SK-N-SH (cell line): Measurements from ENCODE around the gene SLC4A2. TPM values are rescaled to one million over a fixed set of nuclear protein-coding genes. Genes with fewer than 3 reads are reported as not detected.

Experiments
- CTCF ChIA-PET: fragments of 300-600, 350-600 bp; formaldehyde crosslinking; extraction: SDS; loops from one replicate; lab custom pipeline; 2021; lab: Yijun Ruan, JAX
- POLR2A ChIA-PET: fragments of 350-600 bp; sonication (Branson Sonifier 250); formaldehyde crosslinking; extraction: SDS; loops from one replicate; lab custom pipeline; 2020; ENCODE audit warnings: antibody characterized with exemption, inconsistent platforms; lab: Yijun Ruan, JAX
- DNase-seq: peaks from one replicate; pipeline ENCODE4 v3.0.0; 2012
- H2AFZ ChIP-seq: fragments of 200-600 bp; sonication (generic); 2 replicates; pipeline ENCODE4 v1.8.1; 2016; ENCODE audit warnings: antibody characterized with exemption, mild to moderate bottlenecking, low read depth
- H3F3A ChIP-seq: fragments of 200-600 bp; sonication (generic); replicated peaks from 2 replicates; pipeline ENCODE3; 2016; ENCODE audit warnings: antibody characterized with exemption, mild to moderate bottlenecking; ENCODE audit not compliant: insufficient read depth
- H3K27ac ChIP-seq, 2 experiments: fragments of 200-500 bp in 1 of 2; fragments of 200-600 bp in 1 of 2; sonication (Bioruptor generic) in 1 of 2; sonication (generic), shearing (Covaris generic) in 1 of 2; 2 replicates each; pipeline versions ENCODE4 v1.5.1 to v1.6.1; 2014 to 2016; ENCODE audit warnings: low read depth in 2 of 2, inconsistent platforms in 1 of 2, low read length in 1 of 2, mild to moderate bottlenecking in 1 of 2, mixed read lengths in 1 of 2
- H3K27me3 ChIP-seq: fragments of 200-600 bp; sonication (generic), shearing (Covaris generic); 2 replicates; pipeline ENCODE4 v1.6.1; 2016; ENCODE audit warnings: mixed run types; ENCODE audit not compliant: insufficient read depth
- H3K36me3 ChIP-seq, 2 experiments: fragments of 200-500 bp in 1 of 2; fragments of 200-600 bp in 1 of 2; sonication (Bioruptor generic) in 1 of 2; sonication (generic) in 1 of 2; replicated peaks in 1 of 2; 2 replicates each; pipeline versions ENCODE3 to v1.5.1; 2014 to 2016; ENCODE audit warnings: low read length in 1 of 2, mild to moderate bottlenecking in 1 of 2; ENCODE audit not compliant: insufficient read depth in 2 of 2, control insufficient read depth in 1 of 2
- H3K4me1 ChIP-seq, 2 experiments: fragments of 200-500 bp in 1 of 2; fragments of 200-600 bp in 1 of 2; sonication (Bioruptor generic) in 1 of 2; sonication (generic), shearing (Covaris generic) in 1 of 2; 2 replicates each; pipeline versions ENCODE4 v1.5.1 to v1.6.1; 2014 to 2016; ENCODE audit warnings: low read depth in 1 of 2, low read length in 1 of 2, mixed run types in 1 of 2; ENCODE audit not compliant: insufficient read depth in 2 of 2, control insufficient read depth in 1 of 2
- H3K4me2 ChIP-seq: fragments of 200-600 bp; sonication (generic), shearing (Covaris generic); 2 replicates; pipeline ENCODE4 v1.6.1; 2017; ENCODE audit warnings: mixed run types
- H3K4me3 ChIP-seq, 2 experiments: fragments of 200-500 bp in 1 of 2; fragments of 200-600 bp in 1 of 2; sonication (Bioruptor generic) in 1 of 2; sonication (generic), shearing (Covaris generic) in 1 of 2; 2 replicates each; pipeline versions ENCODE4 v1.5.1 to v1.8.1; 2014 to 2016; ENCODE audit warnings: low read depth in 2 of 2, inconsistent platforms in 1 of 2, low read length in 1 of 2, mild to moderate bottlenecking in 1 of 2, mixed read lengths in 1 of 2, moderate library complexity in 1 of 2
- H3K79me2 ChIP-seq: fragments of 200-600 bp; sonication (generic); 2 replicates; pipeline ENCODE4 v1.8.1; 2017; ENCODE audit warnings: mild to moderate bottlenecking; ENCODE audit not compliant: insufficient read depth
- H3K9ac ChIP-seq: fragments of 200-600 bp; sonication (generic); 2 replicates; pipeline ENCODE4 v1.6.1; 2017; ENCODE audit warnings: mixed run types
- H3K9me2 ChIP-seq: fragments of 200-600 bp; sonication (generic); 2 replicates; pipeline ENCODE4 v1.6.1; 2017; ENCODE audit warnings: mixed run types
- H3K9me3 ChIP-seq: fragments of 200-600 bp; sonication (generic); 2 replicates; pipeline ENCODE4 v1.6.1; 2017; ENCODE audit warnings: mixed run types, mild to moderate bottlenecking, moderate library complexity
- H4K20me1 ChIP-seq: fragments of 200-600 bp; sonication (generic); 2 replicates; pipeline ENCODE4 v1.6.1; 2017; ENCODE audit warnings: mild to moderate bottlenecking, mixed run types; ENCODE audit not compliant: insufficient read depth
- CHD2 ChIP-seq: fragments of 150-350 bp; IDR thresholded peaks from 2 replicates; pipeline ENCODE4 v1.6.1; 2018; ENCODE audit warnings: low read length; ENCODE audit not compliant: partially characterized antibody
- EP300 ChIP-seq, 2 experiments: IDR thresholded peaks; 2 replicates each; pipeline versions ENCODE4 v1.4.0 to v1.6.1; 2012; ENCODE audit warnings: borderline replicate concordance in 1 of 2, low read depth in 1 of 2, low read length in 1 of 2
- FOXJ3 ChIP-seq: sonication (generic); formaldehyde crosslinking; IDR thresholded peaks from 2 replicates; pipeline ENCODE4 v1.5.1; 2020; ENCODE audit warnings: mild to moderate bottlenecking, missing genetic modification reagents
- MEF2A ChIP-seq: IDR thresholded peaks from 2 replicates; pipeline ENCODE4 v1.4.0; 2012; ENCODE audit warnings: low read depth, borderline replicate concordance
- NFIC ChIP-seq: IDR thresholded peaks from 2 replicates; pipeline ENCODE4 v1.4.0; 2012; ENCODE audit warnings: borderline replicate concordance
- NRF1 ChIP-seq: IDR thresholded peaks from 2 replicates; pipeline ENCODE4 v1.6.1; 2012; ENCODE audit warnings: low read depth, mild to moderate bottlenecking, low read length
- RFX5 ChIP-seq: IDR thresholded peaks from 2 replicates; pipeline ENCODE4 v1.6.1; 2012; ENCODE audit warnings: mild to moderate bottlenecking, improper control_type of control experiment, low read length
- RXRA ChIP-seq: IDR thresholded peaks from 2 replicates; pipeline ENCODE4 v1.4.0; 2012; ENCODE audit warnings: low read depth, mild to moderate bottlenecking, borderline replicate concordance
- SIN3A ChIP-seq: IDR thresholded peaks from 2 replicates; pipeline ENCODE4 v1.6.1; 2012; ENCODE audit warnings: low read depth, mild to moderate bottlenecking, low read length, moderate library complexity, borderline replicate concordance
- TAF1 ChIP-seq: IDR thresholded peaks from 2 replicates; pipeline ENCODE4 v1.6.1; 2012; ENCODE audit warnings: low read depth, mild to moderate bottlenecking, low read length, moderate library complexity, borderline replicate concordance
- TCF12 ChIP-seq: IDR thresholded peaks from 2 replicates; pipeline ENCODE4 v1.4.0; 2012
- WGBS: methylation state at CpG from one replicate; pipeline ENCODE4 v1.1.6; 2017; ENCODE audit warnings: low lambda C conversion rate; 5-methylcytosine and 5-hydroxymethylcytosine counted together
- polyA plus RNA-seq, 3 experiments: library from polyadenylated mRNA; depleted of rRNA; stranded (reverse); fragments of >200 nt; gene quantifications; 2 replicates each; pipeline ENCODE4 v1.2.3, GENCODE V29; 2012
- TF ChIP-seq, protein P1 (sequence below): IDR thresholded peaks from 2 replicates; pipeline ENCODE4 v1.4.0; 2012; ENCODE audit warnings: low read depth, borderline replicate concordance
- TF ChIP-seq, protein P2 (sequence below): IDR thresholded peaks from 2 replicates; pipeline ENCODE4 v1.4.0; 2012; ENCODE audit warnings: low read depth
- TF ChIP-seq, protein P3 (sequence below): IDR thresholded peaks from 2 replicates; pipeline ENCODE4; 2012

The SLC4A2 gene
- polyA plus RNA-seq, 1 of the 3 experiments (the other 2 are of a cell fraction): 167 TPM

DNA sequence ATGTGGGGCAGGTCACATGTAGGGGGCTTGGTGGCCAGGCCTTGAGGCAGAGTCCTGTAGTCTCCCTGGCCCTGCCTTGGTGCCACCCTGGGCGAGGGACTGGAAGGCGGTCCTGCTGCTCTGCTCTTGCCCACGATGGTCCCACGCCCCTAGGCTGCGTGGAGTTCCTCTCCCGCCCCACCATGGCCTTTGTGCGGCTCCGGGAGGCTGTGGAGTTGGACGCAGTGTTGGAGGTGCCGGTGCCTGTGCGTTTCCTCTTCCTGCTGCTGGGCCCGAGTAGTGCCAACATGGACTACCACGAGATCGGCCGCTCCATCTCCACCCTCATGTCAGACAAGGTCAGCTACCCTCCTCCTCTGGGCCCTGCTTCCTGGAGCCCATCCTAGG is 11.2 kb downstream of the SLC4A2 start (continued):
- TF ChIP-seq TAF1 (no peak), MEF2A (no peak), EP300 (IDR thresholded peaks at IDR 0.05; ENCODE audit: borderline replicate concordance in 1 of 2, low read depth in 1 of 2, low read length in 1 of 2) (no peak), RXRA (no peak), RFX5 (no peak)
- TF ChIP-seq, protein P1, sequence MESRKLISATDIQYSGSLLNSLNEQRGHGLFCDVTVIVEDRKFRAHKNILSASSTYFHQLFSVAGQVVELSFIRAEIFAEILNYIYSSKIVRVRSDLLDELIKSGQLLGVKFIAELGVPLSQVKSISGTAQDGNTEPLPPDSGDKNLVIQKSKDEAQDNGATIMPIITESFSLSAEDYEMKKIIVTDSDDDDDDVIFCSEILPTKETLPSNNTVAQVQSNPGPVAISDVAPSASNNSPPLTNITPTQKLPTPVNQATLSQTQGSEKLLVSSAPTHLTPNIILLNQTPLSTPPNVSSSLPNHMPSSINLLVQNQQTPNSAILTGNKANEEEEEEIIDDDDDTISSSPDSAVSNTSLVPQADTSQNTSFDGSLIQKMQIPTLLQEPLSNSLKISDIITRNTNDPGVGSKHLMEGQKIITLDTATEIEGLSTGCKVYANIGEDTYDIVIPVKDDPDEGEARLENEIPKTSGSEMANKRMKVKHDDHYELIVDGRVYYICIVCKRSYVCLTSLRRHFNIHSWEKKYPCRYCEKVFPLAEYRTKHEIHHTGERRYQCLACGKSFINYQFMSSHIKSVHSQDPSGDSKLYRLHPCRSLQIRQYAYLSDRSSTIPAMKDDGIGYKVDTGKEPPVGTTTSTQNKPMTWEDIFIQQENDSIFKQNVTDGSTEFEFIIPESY: no peak

DNA sequence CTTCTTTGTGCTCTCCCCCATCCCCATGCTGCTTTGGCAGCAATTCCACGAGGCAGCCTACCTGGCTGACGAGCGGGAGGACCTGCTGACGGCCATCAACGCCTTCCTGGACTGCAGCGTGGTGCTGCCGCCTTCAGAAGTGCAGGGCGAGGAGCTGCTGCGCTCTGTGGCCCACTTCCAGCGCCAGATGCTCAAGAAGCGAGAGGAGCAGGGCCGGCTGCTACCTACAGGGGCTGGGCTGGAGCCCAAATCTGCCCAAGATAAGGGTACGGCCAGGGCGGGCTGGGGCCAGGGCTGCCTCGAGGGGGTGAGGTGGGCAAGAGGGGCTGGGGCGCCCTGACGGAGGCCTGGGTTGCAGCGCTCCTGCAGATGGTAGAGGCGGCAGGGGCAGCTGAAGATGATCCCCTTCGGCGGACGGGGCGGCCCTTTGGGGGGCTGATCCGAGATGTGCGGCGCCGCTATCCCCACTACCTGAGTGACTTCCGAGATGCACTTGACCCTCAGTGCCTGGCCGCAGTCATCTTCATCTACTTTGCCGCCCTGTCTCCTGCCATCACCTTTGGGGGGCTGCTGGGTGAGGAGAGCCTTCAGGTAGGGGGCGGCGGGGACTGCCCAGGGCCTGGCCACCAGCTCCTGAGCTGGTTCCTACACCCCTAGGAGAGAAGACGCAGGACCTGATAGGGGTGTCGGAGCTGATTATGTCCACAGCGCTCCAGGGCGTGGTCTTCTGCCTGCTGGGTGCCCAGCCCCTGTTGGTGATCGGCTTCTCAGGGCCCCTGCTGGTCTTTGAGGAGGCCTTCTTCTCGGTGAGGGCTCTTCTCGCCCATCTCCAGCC is 11.9 kb downstream of the SLC4A2 start:
- peaks cover 25% of the 10 kb centered on the region for H3F3A ChIP-seq
- 93% methylated on average over 39 of the region's 39 CpGs for WGBS
- TF ChIP-seq, protein P2, sequence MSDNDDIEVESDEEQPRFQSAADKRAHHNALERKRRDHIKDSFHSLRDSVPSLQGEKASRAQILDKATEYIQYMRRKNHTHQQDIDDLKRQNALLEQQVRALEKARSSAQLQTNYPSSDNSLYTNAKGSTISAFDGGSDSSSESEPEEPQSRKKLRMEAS: no peak
- TF ChIP-seq, protein P3, sequence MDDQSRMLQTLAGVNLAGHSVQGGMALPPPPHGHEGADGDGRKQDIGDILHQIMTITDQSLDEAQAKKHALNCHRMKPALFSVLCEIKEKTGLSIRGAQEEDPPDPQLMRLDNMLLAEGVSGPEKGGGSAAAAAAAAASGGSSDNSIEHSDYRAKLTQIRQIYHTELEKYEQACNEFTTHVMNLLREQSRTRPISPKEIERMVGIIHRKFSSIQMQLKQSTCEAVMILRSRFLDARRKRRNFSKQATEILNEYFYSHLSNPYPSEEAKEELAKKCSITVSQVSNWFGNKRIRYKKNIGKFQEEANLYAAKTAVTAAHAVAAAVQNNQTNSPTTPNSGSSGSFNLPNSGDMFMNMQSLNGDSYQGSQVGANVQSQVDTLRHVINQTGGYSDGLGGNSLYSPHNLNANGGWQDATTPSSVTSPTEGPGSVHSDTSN: no peak
- H4K20me1 ChIP-seq: no peaks in the 10 kb centered on the region; the same call in 1 of the 2 replicates
- peaks cover 22% of the 10 kb centered on the region; the same call in 1 of the 2 replicates for H3K79me2 ChIP-seq
- no peaks in the 10 kb centered on the region for H3K9me3 ChIP-seq
- H3K9me2 ChIP-seq: no peaks in the 10 kb centered on the region
- DNase-seq: no peak
- no peaks in the 10 kb centered on the region for H3K27me3 ChIP-seq
- no peak overlapping the region for H3K9ac ChIP-seq
- CTCF ChIA-PET: interaction anchor here (1.5 to 12.2 kb wide), 2 partner anchors 12 to 43 kb away, joined by 4 to 77 read pairs; partner anchors contain the start of genes ABCB8, CDK5 and SLC4A2
- POLR2A ChIA-PET: interaction anchor here (1.0 kb wide), 1 partner anchor 9 kb away, joined by 3 read pairs; the partner anchor contains the start of gene FASTK
- H3K36me3 ChIP-seq: peaks cover 61 to 85% of the 10 kb centered on the region in 2 experiments
- no peak overlapping the region for H3K4me3 ChIP-seq
- no peak overlapping the region for H3K27ac ChIP-seq
- no peak overlapping the region for H2AFZ ChIP-seq
- H3K4me2 ChIP-seq: no peak overlapping the region
- no peaks in the 10 kb centered on the region; a peak in 1 of 4 replicates for H3K4me1 ChIP-seq

DNA sequence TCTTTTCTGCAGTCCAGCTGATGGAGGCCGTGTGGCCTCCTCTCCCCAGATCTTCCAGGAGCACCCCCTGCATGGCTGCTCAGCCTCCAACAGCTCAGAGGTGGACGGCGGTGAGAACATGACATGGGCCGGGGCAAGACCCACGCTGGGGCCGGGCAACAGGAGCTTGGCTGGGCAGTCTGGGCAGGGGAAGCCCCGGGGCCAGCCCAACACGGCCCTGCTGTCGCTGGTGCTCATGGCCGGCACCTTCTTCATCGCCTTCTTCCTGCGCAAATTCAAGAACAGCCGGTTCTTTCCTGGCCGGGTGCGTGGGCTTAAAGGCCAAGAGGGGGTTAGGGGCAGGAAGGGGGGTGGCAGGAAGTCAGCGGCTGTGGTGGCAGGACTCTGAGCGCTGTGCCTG is 14.6 kb downstream of the SLC4A2 start:
- no peak overlapping the region for H3K9ac ChIP-seq
- H3K27ac ChIP-seq: no peak overlapping the region
- TF ChIP-seq RXRA (no peak), NFIC (no peak), CHD2 (no peak), FOXJ3 (CRISPR knock-in tag) (no peak), TCF12 (no peak), NRF1 (no peak), SIN3A (no peak)
- TF ChIP-seq, protein P3: no peak
- TF ChIP-seq, all 33 proteins: peak for 0
- Histone ChIP-seq H3K4me3 (no peak overlapping the region), H3F3A (peaks cover 48% of the 10 kb centered on the region), H3K4me1 (peaks cover 4% of the 10 kb centered on the region in 2 experiments), H3K9me3 (no peaks in the 10 kb centered on the region), H3K36me3 (peaks cover 43 to 88% of the 10 kb centered on the region in 2 experiments), H3K4me2 (no peak overlapping the region), H4K20me1 (no peaks in the 10 kb centered on the region; the same call in 1 of the 2 replicates), H3K27me3 (no peaks in the 10 kb centered on the region), H3K79me2 (peaks cover 20% of the 10 kb centered on the region), H3K9me2 (no peaks in the 10 kb centered on the region), H2AFZ (no peak overlapping the region)
- no peak for DNase-seq
- 98% methylated on average over 16 of the region's 17 CpGs for WGBS
- ChIA-PET POLR2A (no interaction called here), CTCF (interaction anchor here (1.3 to 12.2 kb wide), 2 partner anchors 15 to 37 kb away, joined by 3 to 77 read pairs; partner anchors contain the start of genes CDK5 and SLC4A2)
